ENCODE data around the gene BRPF1. TPM values are rescaled to one million over a fixed set of nuclear protein-coding genes. Genes with fewer than 3 reads are reported as not detected.
"Not testable (repeated sequence)": the region's sequence is repeated elsewhere in the genome, so short reads cannot be mapped to it uniquely, and the experiment has no call there.

The BRPF1 gene
- total and polyA plus RNA-seq, 4 donors: 2.0 to 11.2 (median 6.5) TPM

- H3K9ac ChIP-seq (ENCODE audit: low read depth in 1 of 2, low read length in 2 of 2); H3K36me3 ChIP-seq (ENCODE audit: control insufficient read depth in 4 of 4, insufficient read depth in 3 of 4, low read depth in 1 of 4, low read length in 3 of 4); DNase-seq (ENCODE audit: low spot score); H3K27me3 ChIP-seq (ENCODE audit: control insufficient read depth in 4 of 4, insufficient read depth in 4 of 4, low read length in 3 of 4); H3K9me3 ChIP-seq (ENCODE audit: control insufficient read depth in 4 of 4, low read length in 3 of 4): not testable (repeated sequence)
- Histone ChIP-seq H3K4me3 (ENCODE audit: low read depth in 1 of 3, low read length in 3 of 3) (peak overlapping the region in 1 of 3 donors; percentile 3), H3K27ac (ENCODE audit: low read depth in 1 of 2, low read length in 2 of 2) (peak overlapping the region in 1 of 2 donors; percentile 93), H3K4me1 (ENCODE audit: control insufficient read depth in 4 of 4, insufficient read depth in 4 of 4, low read length in 3 of 4) (peaks cover 8 to 28% (median 22%) of the 10 kb centered on the region in 4 donors)
- 88% methylated on average over 2 of the region's 2 CpGs for WGBS
Observed at GRCh38 chr3:9771007-9771406, 39.5 kb downstream of the BRPF1 start.

DNA sequence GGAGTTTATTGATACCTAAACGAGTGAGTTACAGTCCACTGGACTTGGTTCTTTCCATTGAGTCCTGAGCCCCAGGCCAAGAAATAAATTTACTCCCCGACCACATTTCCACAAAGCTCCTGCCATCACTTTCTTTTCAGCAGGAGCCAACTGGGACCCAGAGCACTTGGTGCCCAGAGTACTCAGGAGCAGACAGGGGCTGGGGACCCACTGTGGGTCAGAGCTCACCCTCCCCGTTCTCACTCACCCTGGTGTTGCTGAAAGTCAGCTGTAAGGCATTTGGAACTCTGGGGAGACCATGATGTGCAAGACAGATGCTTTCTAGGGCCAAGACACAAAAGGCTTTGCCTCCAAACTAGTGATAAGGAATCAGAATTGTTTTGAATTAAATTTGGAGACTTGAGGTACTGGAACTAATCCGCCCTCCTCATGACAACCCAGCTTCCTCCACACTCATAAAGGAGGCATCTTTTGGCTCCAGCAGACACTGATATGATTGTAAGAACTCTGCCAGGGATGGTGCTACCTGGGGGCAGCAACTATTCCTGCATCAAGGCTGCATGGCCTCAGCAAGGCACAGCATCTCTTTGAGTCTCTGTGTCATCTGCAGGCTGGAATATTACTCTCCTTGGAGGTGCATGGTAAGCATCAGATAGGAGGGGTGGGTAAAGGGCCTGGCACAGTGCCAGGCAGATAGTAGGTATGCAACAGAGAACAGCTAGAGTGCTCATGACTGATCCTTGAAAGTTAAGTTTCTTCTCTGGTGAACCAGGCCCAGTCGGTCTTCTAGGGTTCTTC lies 45.6 kb downstream of the BRPF1 start:
- Histone ChIP-seq H3K9ac (ENCODE audit: low read depth in 1 of 2, low read length in 2 of 2) (no peak overlapping the region), H3K27ac (ENCODE audit: low read depth in 1 of 2, low read length in 2 of 2) (no peak overlapping the region), H3K36me3 (ENCODE audit: control insufficient read depth in 4 of 4, insufficient read depth in 3 of 4, low read depth in 1 of 4, low read length in 3 of 4) (no peaks in the 10 kb centered on the region), H3K9me3 (ENCODE audit: control insufficient read depth in 4 of 4, low read length in 3 of 4) (no peaks in the 10 kb centered on the region), H3K4me1 (ENCODE audit: control insufficient read depth in 4 of 4, insufficient read depth in 4 of 4, low read length in 3 of 4) (peaks cover 6 to 34% (median 16%) of the 10 kb centered on the region in 4 donors), H3K4me3 (ENCODE audit: low read depth in 1 of 3, low read length in 3 of 3) (no peak overlapping the region), H3K27me3 (ENCODE audit: control insufficient read depth in 4 of 4, insufficient read depth in 4 of 4, low read length in 3 of 4) (no peaks in the 10 kb centered on the region)
- 81% methylated on average over 5 of the region's 5 CpGs for WGBS
- DNase-seq (ENCODE audit: low spot score): no peak
- TF ChIP-seq YY1 (IDR thresholded peaks at IDR 0.05) (no peak), FOXA1 (IDR thresholded peaks at IDR 0.05) (no peak), ATF3 (IDR thresholded peaks at IDR 0.05) (no peak), TAF1 (conservative IDR thresholded peaks at IDR 0.05) (no peak), GABPA (IDR thresholded peaks at IDR 0.05 in 1 of 2, conservative IDR thresholded peaks at IDR 0.05 in 1 of 2) (no peak), NR2F2 (IDR thresholded peaks at IDR 0.05) (no peak), JUND (IDR thresholded peaks at IDR 0.05) (no peak), EGR1 (IDR thresholded peaks at IDR 0.05; ENCODE audit: low read depth in 2 of 2) (no peak)
- TF ChIP-seq, protein P1, sequence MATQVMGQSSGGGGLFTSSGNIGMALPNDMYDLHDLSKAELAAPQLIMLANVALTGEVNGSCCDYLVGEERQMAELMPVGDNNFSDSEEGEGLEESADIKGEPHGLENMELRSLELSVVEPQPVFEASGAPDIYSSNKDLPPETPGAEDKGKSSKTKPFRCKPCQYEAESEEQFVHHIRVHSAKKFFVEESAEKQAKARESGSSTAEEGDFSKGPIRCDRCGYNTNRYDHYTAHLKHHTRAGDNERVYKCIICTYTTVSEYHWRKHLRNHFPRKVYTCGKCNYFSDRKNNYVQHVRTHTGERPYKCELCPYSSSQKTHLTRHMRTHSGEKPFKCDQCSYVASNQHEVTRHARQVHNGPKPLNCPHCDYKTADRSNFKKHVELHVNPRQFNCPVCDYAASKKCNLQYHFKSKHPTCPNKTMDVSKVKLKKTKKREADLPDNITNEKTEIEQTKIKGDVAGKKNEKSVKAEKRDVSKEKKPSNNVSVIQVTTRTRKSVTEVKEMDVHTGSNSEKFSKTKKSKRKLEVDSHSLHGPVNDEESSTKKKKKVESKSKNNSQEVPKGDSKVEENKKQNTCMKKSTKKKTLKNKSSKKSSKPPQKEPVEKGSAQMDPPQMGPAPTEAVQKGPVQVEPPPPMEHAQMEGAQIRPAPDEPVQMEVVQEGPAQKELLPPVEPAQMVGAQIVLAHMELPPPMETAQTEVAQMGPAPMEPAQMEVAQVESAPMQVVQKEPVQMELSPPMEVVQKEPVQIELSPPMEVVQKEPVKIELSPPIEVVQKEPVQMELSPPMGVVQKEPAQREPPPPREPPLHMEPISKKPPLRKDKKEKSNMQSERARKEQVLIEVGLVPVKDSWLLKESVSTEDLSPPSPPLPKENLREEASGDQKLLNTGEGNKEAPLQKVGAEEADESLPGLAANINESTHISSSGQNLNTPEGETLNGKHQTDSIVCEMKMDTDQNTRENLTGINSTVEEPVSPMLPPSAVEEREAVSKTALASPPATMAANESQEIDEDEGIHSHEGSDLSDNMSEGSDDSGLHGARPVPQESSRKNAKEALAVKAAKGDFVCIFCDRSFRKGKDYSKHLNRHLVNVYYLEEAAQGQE (IDR thresholded peaks at IDR 0.05): no peak
- TF ChIP-seq, protein P2, sequence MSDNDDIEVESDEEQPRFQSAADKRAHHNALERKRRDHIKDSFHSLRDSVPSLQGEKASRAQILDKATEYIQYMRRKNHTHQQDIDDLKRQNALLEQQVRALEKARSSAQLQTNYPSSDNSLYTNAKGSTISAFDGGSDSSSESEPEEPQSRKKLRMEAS (IDR thresholded peaks at IDR 0.05): no peak

- DNase-seq (ENCODE audit: low spot score): no peak
- TF ChIP-seq, protein P3, sequence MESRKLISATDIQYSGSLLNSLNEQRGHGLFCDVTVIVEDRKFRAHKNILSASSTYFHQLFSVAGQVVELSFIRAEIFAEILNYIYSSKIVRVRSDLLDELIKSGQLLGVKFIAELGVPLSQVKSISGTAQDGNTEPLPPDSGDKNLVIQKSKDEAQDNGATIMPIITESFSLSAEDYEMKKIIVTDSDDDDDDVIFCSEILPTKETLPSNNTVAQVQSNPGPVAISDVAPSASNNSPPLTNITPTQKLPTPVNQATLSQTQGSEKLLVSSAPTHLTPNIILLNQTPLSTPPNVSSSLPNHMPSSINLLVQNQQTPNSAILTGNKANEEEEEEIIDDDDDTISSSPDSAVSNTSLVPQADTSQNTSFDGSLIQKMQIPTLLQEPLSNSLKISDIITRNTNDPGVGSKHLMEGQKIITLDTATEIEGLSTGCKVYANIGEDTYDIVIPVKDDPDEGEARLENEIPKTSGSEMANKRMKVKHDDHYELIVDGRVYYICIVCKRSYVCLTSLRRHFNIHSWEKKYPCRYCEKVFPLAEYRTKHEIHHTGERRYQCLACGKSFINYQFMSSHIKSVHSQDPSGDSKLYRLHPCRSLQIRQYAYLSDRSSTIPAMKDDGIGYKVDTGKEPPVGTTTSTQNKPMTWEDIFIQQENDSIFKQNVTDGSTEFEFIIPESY (IDR thresholded peaks at IDR 0.05): no peak
- TF ChIP-seq GABPA (IDR thresholded peaks at IDR 0.05 in 1 of 2, conservative IDR thresholded peaks at IDR 0.05 in 1 of 2) (no peak), RXRA (IDR thresholded peaks at IDR 0.05) (no peak), FOXA2 (IDR thresholded peaks at IDR 0.05) (no peak), FOXA1 (IDR thresholded peaks at IDR 0.05) (no peak), ATF3 (IDR thresholded peaks at IDR 0.05) (no peak)
- TF ChIP-seq, protein P1 (IDR thresholded peaks at IDR 0.05): no peak
- Histone ChIP-seq H3K9ac (ENCODE audit: low read depth in 1 of 2, low read length in 2 of 2) (no peak overlapping the region), H3K36me3 (ENCODE audit: control insufficient read depth in 4 of 4, insufficient read depth in 3 of 4, low read depth in 1 of 4, low read length in 3 of 4) (no peaks in the 10 kb centered on the region), H3K27ac (ENCODE audit: low read depth in 1 of 2, low read length in 2 of 2) (no peak overlapping the region), H3K27me3 (ENCODE audit: control insufficient read depth in 4 of 4, insufficient read depth in 4 of 4, low read length in 3 of 4) (no peaks in the 10 kb centered on the region), H3K4me1 (ENCODE audit: control insufficient read depth in 4 of 4, insufficient read depth in 4 of 4, low read length in 3 of 4) (peaks cover 6 to 38% (median 18%) of the 10 kb centered on the region in 4 donors), H3K9me3 (ENCODE audit: control insufficient read depth in 4 of 4, low read length in 3 of 4) (no peaks in the 10 kb centered on the region), H3K4me3 (ENCODE audit: low read depth in 1 of 3, low read length in 3 of 3) (no peak overlapping the region)
- WGBS: 91% methylated on average over 1 of the region's 1 CpG
Observed at GRCh38 chr3:9777694-9778021, 46.1 kb downstream of the BRPF1 start.
